Neuronal stem cell (in vitro differentiated cells): ENCODE data around the gene NKX2-3.

Experiments
- DNase-seq: peaks from one replicate; pipeline ENCODE4 v3.0.0-alpha.2; 2013; ENCODE audit warnings: low spot score
- H2AFZ ChIP-seq: one replicate; pipeline ENCODE4 v1.6.1; 2013; ENCODE audit warnings: mild to moderate bottlenecking, low read length, inconsistent platforms
- H2AK5ac ChIP-seq: 2 replicates; pipeline ENCODE4 v1.6.1; 2013; ENCODE audit warnings: low read depth, mild to moderate bottlenecking, inconsistent platforms, low read length, moderate library complexity, mixed read lengths
- H2BK120ac ChIP-seq: 2 replicates; pipeline ENCODE4 v1.6.1; 2013; ENCODE audit warnings: low read depth, mild to moderate bottlenecking, inconsistent platforms, low read length, moderate library complexity, mixed read lengths
- H2BK12ac ChIP-seq: one replicate; pipeline ENCODE4 v1.6.1; 2013; ENCODE audit warnings: low read length, inconsistent platforms
- H2BK15ac ChIP-seq: 2 replicates; pipeline ENCODE4 v1.6.1; 2013; ENCODE audit warnings: mild to moderate bottlenecking, low read length, inconsistent platforms, mixed read lengths
- H2BK5ac ChIP-seq: one replicate; pipeline ENCODE4 v1.6.1; 2013; ENCODE audit warnings: inconsistent platforms, mild to moderate bottlenecking, low read length, moderate library complexity
- H3K14ac ChIP-seq: one replicate; pipeline ENCODE4 v1.6.1; 2013; ENCODE audit warnings: low read length, inconsistent platforms
- H3K18ac ChIP-seq: 2 replicates; pipeline ENCODE4 v1.6.1; 2013; ENCODE audit warnings: low read length, inconsistent platforms
- H3K23ac ChIP-seq: 2 replicates; pipeline ENCODE4 v1.6.1; 2013; ENCODE audit warnings: low read depth, mild to moderate bottlenecking, mixed read lengths, low read length, inconsistent platforms; ENCODE audit not compliant: poor library complexity
- H3K27ac ChIP-seq: replicated peaks from 3 replicates; pipeline ENCODE4 v1.5.1; 2013; ENCODE audit warnings: low read length, inconsistent platforms
- H3K27me3 ChIP-seq, 3 experiments: 2 replicates each; pipeline ENCODE4 v1.6.1; 2013; ENCODE audit warnings: low read length in 3 of 3, mild to moderate bottlenecking in 2 of 3, inconsistent platforms in 1 of 3, low read depth in 1 of 3, mixed read lengths in 1 of 3, moderate library complexity in 1 of 3; ENCODE audit not compliant: control insufficient read depth in 3 of 3, insufficient read depth in 3 of 3
- H3K36me3 ChIP-seq, 2 donors: replicated peaks in 1 of 2; 2 replicates each; pipeline ENCODE4 v1.6.1; 2013; ENCODE audit warnings: low read length in 2 of 2; ENCODE audit not compliant: control insufficient read depth in 2 of 2, insufficient read depth in 2 of 2
- H3K4ac ChIP-seq: 2 replicates; pipeline ENCODE4 v1.6.1; 2013; ENCODE audit warnings: inconsistent platforms, mild to moderate bottlenecking, low read length, moderate library complexity
- H3K4me1 ChIP-seq, 2 donors: 1 replicate in 1 of 2; 2 replicates in 1 of 2; pipeline ENCODE4 v1.6.1; 2013; ENCODE audit warnings: low read length in 2 of 2, low read depth in 1 of 2; ENCODE audit not compliant: control insufficient read depth in 2 of 2, insufficient read depth in 1 of 2
- H3K4me2 ChIP-seq: one replicate; pipeline ENCODE4 v1.6.1; 2013; ENCODE audit warnings: mild to moderate bottlenecking, low read length, inconsistent platforms; ENCODE audit not compliant: insufficient read depth, poor library complexity, severe bottlenecking
- H3K4me3 ChIP-seq, 2 donors: 2 replicates each; pipeline ENCODE4 v1.5.1; 2013; ENCODE audit warnings: low read length in 2 of 2, mild to moderate bottlenecking in 2 of 2, inconsistent platforms in 1 of 2, moderate library complexity in 1 of 2
- H3K79me1 ChIP-seq: one replicate; pipeline ENCODE4 v1.6.1; 2013; ENCODE audit warnings: low read depth, mild to moderate bottlenecking, inconsistent platforms, low read length, moderate library complexity
- H3K9ac ChIP-seq: one replicate; pipeline ENCODE4 v1.6.1; 2013; ENCODE audit warnings: mild to moderate bottlenecking, low read depth, low read length, inconsistent platforms; ENCODE audit not compliant: poor library complexity
- H3K9me3 ChIP-seq, 2 donors: replicated peaks in 1 of 2; 2 replicates each; pipeline versions ENCODE3 to v1.6.1; 2013; ENCODE audit warnings: low read length in 2 of 2, mild to moderate bottlenecking in 2 of 2, inconsistent platforms in 1 of 2, low read depth in 1 of 2, mixed read lengths in 1 of 2, moderate library complexity in 1 of 2; ENCODE audit not compliant: control insufficient read depth in 2 of 2, insufficient read depth in 1 of 2
- H4K8ac ChIP-seq: one replicate; pipeline ENCODE4 v1.6.1; 2013; ENCODE audit warnings: low read depth, mild to moderate bottlenecking, inconsistent platforms, low read length, moderate library complexity
- H4K91ac ChIP-seq: one replicate; pipeline ENCODE4 v1.6.1; 2013; ENCODE audit warnings: low read length, low read depth, mild to moderate bottlenecking, inconsistent platforms; ENCODE audit not compliant: poor library complexity
- WGBS, 2 donors: extraction: QIAGEN DNeasy Blood & Tissue Kit; methylation state at CpG; one replicate each; pipeline ENCODE4 v1.1.7; 2013; ENCODE audit warnings: missing lambda C conversion rate in 2 of 2, mixed read lengths in 1 of 2; ENCODE audit not compliant: insufficient read length in 2 of 2, insufficient replicate concordance in 1 of 2; ENCODE audit errors: extremely low coverage in 2 of 2; 5-methylcytosine and 5-hydroxymethylcytosine counted together

NKX2-3 gene

DNA sequence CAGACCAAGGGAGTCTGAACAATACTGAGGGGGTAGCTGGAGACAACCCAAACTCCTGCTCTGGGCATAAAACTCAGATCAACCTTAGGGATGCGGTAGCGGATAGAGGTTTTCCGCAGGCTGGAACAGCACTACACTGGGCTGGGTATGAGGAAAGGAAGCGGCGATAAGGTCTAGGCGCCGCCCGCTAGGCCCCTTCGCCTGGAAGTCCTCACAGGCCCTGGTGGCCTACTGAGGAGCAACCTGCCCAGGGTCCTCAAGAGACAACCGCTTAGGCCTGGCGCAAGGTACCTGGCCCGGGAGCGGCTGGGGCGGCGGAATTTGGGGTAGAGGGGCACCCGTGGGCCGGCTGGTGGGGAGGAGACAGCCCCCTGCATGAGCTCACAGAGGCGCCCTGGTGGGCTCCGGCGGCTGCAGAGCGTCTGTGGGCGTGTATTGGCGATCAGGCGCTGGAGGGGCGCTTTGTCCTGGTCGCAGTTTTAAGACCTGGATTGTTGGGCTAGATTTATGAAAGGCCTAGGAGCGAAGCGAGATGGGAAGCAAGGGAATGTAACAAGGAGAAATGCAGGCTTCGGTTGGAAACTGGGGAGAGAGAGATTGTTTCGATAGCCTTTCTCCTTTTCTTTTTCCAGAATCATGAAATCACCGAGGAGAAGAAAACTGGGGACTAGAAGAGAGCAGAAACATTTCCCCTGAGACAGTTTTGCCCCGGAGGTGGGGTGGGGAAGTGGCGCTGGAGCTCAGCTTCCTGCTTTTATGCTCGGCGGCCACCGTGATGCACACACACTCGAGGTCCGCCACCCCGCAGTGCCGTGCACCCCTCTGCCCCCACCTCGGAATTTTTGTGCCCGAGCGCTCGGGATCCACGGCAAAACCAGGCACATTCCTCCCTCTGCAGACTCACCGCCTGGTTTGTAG lies 2.4 kb upstream of the NKX2-3 start:
- Histone ChIP-seq H3K18ac (peak overlapping the region; percentile 27), H3K14ac (no peak overlapping the region), H4K8ac (no peak overlapping the region), H3K23ac (peak overlapping the region; percentile 70), H2BK120ac (no peak overlapping the region), H2BK15ac (peak overlapping the region; percentile 35), H2BK12ac (no peak overlapping the region), H3K27me3 (peaks cover 73 to 98% (median 96%) of the 10 kb centered on the region in 3 experiments), H3K4me2 (no peak overlapping the region), H3K9ac (no peak overlapping the region), H3K4me1 (peaks cover 3 to 5% of the 10 kb centered on the region in 2 donors), H3K27ac (no peak overlapping the region), H3K4me3 (no peak overlapping the region), H2BK5ac (no peak overlapping the region), H2AK5ac (peak overlapping the region; percentile 64), H2AFZ (peak overlapping the region; percentile 66), H3K36me3 (no peaks in the 10 kb centered on the region), H3K79me1 (no peaks in the 10 kb centered on the region), H3K9me3 (peaks cover 6 to 10% of the 10 kb centered on the region in 2 donors), H4K91ac (no peak overlapping the region), H3K4ac (peak overlapping the region; percentile 12)
- no peak for DNase-seq
- no CpG with 5 or more reads among the region's 46 CpGs for WGBS, 2 donors

DNA sequence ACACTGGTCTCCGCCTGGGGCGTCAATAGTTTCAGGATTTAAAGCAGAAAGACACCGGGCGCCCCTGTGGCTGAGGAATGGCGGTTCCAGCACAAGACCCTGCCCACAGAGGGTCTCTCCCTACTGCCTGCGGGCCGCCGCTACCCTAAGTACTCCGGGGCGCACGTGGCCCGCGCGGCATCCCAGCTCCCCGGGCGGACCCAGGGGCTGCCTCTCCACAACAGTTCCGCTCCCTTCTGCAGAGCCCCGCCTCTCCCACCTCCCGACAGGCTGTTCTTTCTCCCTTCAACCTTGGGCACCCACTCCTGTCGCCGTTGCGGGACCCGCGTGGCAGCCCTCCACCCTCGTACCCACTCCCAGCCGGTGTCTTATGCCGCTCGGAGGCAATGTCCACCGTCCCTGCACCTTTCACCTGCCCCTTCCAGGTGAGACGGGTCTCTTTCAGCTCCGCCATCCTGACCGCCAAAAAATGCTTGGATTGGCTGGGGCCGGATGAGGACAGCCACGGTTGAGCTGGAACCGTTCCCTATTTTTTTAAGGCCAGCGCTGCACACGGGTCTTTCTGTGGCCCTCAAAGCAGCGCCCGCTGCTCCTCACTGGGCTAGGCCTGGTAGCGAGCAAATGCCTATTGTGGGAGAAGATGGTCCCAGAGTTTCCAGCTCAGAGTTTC lies 1.6 kb upstream of the NKX2-3 start:
- Histone ChIP-seq H3K4me3 (no peak overlapping the region), H4K91ac (no peak overlapping the region), H3K4me2 (no peak overlapping the region), H2BK15ac (peak overlapping the region; percentile 35), H3K9ac (peak overlapping the region; percentile 66), H3K27me3 (peaks cover 74 to 99% (median 97%) of the 10 kb centered on the region in 3 experiments), H3K18ac (peak overlapping the region; percentile 69), H3K4me1 (peaks cover 5 to 8% of the 10 kb centered on the region in 2 donors), H3K14ac (no peak overlapping the region), H2AFZ (peak overlapping the region; percentile 66), H3K27ac (no peak overlapping the region), H2BK120ac (no peak overlapping the region), H3K79me1 (no peaks in the 10 kb centered on the region), H3K9me3 (peaks cover 6 to 10% of the 10 kb centered on the region in 2 donors), H2BK12ac (no peak overlapping the region), H2AK5ac (peak overlapping the region; percentile 31), H3K23ac (peak overlapping the region; percentile 56), H2BK5ac (no peak overlapping the region), H3K36me3 (no peaks in the 10 kb centered on the region), H4K8ac (no peak overlapping the region), H3K4ac (peak overlapping the region; percentile 32)
- no peak for DNase-seq
- no CpG with 5 or more reads among the region's 40 CpGs for WGBS, 2 donors

DNA sequence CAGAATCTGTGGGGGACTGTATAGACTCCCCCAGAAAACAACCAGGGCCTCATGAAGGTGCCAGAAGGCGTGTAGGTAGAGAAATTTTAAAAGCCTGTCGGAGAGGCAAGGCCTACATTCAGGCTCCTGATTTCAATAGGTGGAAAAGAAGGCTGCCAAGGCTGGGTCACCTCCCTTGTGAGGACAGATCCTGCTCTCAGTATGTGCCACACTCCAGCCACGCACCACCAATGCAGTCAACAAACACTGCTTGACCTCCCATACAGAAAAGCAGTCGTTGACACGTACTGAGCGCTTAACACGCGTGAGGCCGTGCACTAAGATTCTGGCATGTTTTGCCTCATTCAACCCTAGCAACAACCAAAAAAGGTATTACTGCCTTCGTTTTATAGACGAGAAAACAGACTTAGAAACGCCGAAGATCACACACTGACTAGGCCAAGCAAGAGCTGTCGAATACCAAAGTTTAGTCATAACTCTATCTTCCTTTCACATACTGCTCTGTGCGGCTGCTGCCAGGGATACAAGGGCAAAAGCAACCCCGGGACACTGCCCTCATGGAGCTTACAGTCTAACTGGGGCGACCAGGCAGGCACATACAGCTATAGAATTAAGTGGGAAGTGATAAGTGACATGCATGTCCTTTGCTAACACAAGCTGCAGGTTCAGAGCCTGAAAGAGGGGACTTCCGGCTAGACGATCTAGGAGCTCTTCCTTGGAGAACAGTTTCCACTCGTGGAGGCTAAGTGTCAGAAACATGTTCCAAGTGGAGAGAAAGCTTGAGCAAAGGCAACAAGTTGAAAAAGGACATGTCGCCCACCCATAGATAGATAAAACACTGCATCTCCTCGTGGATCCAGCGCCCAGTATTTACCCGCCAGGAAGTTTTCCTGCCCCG lies 797 bp upstream of the NKX2-3 start:
- DNase-seq, result no peak
- WGBS, 2 donors, result no CpG with 5 or more reads among the region's 25 CpGs

More for the DNA sequence above, 797 bp upstream of the NKX2-3 start:
- no peak overlapping the region for H3K27ac ChIP-seq
- no peak overlapping the region for H2AK5ac ChIP-seq
- H3K4me1 ChIP-seq, result peaks cover 9 to 10% of the 10 kb centered on the region in 2 donors
- peak overlapping the region; percentile 24 for H3K4me2 ChIP-seq
- H2BK120ac ChIP-seq, result no peak overlapping the region
- no peak overlapping the region for H4K8ac ChIP-seq
- no peak overlapping the region for H4K91ac ChIP-seq
- H2BK5ac ChIP-seq, result no peak overlapping the region
- peak overlapping the region; percentile 57 for H3K23ac ChIP-seq
- no peak overlapping the region for H3K4ac ChIP-seq
- no peaks in the 10 kb centered on the region for H3K36me3 ChIP-seq
- no peak overlapping the region for H3K9ac ChIP-seq
- H3K79me1 ChIP-seq, result no peaks in the 10 kb centered on the region
- H2BK12ac ChIP-seq, result no peak overlapping the region
- H2AFZ ChIP-seq, result no peak overlapping the region
- no peak overlapping the region for H3K14ac ChIP-seq
- H3K4me3 ChIP-seq, result no peak overlapping the region
- no peak overlapping the region for H3K18ac ChIP-seq
- no peak overlapping the region for H2BK15ac ChIP-seq
- peaks cover 6 to 10% of the 10 kb centered on the region in 2 donors for H3K9me3 ChIP-seq
- H3K27me3 ChIP-seq, result peaks cover 67 to 99% (median 97%) of the 10 kb centered on the region in 3 experiments
